SKM-1 treated with dmso at 0.1 percent for 144 hours (cell line): ENCODE data around the gene PPP1R1C.

Experiments
- DNase-seq: peaks from one replicate; lab custom pipeline; 2025; ENCODE audit not compliant: unreplicated experiment; lab: John Stamatoyannopoulos, UW

Gene PPP1R1C

DNA sequence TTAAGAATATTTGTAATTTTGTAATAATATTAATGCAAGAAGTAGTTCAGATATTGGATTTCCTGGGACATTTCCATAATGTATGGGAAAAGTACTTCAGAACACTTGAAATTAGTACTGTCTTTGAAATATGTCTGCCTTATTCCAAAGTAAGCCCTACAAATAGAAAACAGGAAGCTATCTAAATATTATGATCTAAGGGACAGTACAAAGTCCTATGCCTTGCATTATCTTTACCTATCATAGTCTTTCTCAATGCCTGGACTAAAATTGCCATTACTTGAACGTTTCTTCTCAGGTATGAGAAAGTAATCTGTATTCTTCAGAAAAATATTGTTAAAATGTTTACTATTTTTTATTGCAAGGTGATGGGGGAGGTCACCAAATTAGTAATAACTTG, 113.0 kb downstream of the PPP1R1C start:
- no peak for DNase-seq

DNA sequence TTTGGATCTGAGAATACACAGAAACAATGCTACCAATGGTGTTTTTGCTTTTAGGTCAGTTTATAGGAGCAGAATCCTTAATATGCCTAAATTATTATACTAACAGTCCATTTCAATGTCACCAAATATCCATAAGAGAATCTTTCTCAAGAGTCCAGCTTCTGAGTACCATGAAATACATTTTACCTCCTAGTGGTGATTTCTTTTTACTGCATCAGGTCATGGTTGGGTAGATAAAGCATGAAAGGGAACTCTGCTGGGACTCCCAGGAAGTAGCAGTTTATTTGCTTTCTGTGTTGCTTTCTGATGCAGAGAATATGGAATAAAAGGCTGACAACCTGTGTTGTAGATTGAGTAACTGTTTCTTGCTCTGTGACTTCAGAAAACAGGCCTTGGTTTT, 115.6 kb downstream of the PPP1R1C start:
- DNase-seq: peak; percentile 38

DNA sequence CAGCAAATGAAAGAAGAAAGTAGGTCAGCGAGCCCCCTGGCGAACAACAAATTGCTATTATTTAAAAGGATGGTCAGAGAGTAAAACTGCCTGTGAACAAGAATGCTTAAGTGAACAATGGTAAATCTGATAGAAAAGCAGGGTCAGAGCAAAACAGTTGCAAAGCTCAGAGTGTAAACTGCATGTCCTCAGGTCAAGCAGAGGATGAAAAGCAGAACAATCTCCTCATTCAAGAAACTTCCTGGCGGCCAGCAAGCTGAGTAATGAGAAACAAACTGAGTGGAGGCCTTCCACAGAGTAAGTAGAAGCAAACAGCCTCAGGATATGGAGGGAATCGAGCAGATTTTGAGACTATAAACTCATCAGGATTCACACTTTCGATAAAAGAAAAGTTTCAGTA, 117.9 kb downstream of the PPP1R1C start:
- no peak for DNase-seq

DNA sequence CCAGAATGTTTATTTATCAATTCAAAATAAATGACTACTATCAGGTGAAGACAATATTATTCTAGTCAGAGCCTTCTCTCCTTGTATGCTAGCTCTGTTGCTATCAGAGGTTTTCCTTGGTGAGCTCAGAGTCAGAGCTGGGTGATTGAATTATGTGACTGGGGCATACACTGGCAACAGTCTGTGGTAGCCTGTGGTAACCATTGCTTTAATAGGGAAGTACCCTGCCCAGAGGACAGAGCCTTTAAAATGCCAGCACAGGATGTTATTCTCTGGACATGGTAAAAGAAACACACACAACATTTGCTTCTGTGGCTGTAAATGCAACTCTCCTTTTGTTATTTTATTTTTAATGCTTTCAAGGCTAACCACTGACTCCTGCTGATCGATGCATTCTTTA, 124.7 kb downstream of the PPP1R1C start:
- DNase-seq: peak; percentile 5

DNA sequence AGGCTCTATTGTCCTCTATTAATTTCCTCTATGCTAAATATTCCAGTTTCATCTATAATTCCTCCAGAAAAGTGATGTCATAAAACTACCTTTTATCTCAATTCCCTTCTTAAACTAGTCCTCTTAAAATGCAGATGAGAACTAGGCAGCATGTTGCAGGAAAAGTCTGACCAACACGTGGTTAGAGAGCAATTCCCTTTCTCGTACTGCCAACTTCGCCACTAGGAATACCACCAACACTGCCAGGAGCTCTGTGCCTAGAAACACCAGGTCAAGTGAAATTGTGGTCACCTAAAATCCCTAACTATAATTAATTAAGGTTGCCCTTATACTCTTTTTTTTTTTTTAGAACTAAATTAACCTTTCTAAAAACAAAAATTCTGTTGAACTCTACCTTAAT, 127.7 kb downstream of the PPP1R1C start:
- DNase-seq: no peak

DNA sequence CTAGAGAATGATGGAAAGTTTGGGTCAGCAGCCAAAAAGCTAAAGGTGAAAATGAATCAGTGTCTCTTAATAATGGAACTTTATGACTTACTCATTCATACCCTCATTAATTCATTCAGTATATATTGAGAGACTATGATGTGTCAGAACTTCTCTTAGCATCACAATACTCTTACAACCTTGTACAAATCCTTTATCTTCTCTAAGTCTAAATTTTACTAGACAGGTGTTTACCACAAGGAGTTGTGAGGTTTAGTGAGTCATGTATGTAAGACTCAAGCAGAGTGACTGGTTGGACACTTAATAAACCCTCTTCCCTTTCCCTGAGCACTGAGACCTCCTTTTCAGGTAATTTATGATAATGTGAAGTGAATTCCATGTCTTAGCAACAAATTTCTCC, 129.6 kb downstream of the PPP1R1C start:
- no peak for DNase-seq

DNA sequence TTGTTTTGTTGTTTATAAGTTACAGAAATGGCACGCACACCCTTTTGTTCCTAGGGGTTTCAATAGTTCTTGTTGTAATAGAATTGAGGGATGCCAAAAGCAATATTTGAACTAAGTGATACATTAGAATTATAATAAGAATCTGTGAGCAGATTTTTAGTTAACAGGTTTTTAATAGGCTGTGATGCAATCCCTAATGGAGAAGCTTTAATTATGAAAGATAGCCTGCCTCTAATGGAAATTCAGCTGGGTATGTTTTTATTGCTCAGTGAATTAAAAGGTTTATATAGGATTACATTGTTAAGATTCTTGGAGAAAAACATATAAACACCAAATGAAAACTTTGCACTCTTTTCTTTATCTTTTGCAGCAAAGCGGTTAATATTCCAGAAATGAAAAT, 131.1 kb downstream of the PPP1R1C start:
- no peak for DNase-seq

DNA sequence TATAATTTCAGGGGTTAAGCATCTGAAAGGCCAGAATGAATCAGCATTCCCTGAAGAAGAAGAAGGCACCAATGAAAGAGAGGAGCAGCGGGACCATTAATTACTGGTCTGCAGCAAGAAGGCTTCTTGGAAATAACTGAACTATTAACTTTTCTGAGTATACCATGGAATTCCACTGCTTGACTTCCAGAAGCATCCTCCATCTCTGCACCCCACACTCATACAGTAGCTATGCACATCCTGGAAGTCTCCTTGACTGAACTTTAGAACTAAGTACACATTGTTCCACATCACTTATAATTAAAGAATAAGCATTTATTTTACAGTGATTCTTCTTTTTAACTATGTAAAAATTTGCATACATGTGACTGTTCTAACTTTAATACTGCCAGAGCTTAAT, 131.5 kb downstream of the PPP1R1C start:
- DNase-seq: no peak

DNA sequence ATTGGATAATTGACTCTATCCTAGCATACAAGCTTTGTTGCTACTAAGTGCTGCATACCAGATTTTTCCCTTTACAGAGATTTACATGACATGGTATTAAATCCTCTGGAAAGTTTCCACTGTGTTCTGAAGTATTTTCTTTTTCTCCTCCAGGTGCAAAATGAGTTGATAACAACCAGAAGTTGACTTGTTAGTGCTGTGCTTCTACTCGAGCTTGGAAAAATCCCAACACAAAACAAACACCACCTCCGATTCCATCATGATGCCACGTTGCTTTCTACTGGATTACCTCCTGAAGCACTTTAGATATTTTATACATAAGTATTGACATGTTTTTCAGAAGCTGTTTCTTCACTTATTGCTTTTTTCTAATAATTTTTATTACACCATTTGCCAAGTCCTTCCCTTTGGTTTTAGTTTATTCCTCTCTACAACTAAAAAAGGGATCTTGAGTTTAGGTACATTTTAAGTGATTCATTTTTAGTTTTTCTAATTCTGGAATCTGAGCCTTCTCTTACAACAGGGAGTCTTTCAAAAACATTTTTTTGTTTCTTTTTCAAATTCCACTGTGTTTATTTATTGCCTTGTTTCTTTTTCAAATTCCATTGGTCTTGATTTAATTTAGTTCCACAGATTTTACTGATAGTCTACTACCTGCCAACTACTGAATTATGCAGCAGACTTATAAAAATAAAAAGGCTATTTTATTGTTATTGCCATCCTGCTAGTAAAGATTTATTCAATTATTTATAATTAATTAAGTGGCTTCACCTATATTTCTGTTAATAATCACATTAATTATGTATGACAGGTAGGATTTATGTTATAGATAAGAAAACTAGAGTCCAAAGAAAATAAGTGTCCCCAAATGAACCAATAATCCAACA, 143.4 kb downstream of the PPP1R1C start:
- no peak for DNase-seq

DNA sequence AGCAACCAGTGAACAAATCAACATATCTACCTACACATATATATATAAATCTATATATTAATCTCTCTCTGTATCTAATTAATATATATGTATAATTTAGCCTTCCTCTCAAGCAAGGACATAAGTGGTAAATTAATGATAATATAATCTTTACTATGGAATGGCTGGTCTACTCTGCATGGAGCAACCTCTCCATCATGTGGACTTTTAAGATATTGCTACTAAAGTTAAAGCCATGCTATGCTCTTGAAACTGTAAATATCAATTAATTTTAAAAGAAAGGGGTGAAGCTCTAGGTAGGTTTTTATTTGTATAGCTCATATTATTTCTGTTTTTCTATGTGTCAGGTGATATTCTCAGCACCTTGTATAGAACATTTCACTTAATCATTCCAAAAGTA, 147.0 kb downstream of the PPP1R1C start:
- DNase-seq: no peak

DNA sequence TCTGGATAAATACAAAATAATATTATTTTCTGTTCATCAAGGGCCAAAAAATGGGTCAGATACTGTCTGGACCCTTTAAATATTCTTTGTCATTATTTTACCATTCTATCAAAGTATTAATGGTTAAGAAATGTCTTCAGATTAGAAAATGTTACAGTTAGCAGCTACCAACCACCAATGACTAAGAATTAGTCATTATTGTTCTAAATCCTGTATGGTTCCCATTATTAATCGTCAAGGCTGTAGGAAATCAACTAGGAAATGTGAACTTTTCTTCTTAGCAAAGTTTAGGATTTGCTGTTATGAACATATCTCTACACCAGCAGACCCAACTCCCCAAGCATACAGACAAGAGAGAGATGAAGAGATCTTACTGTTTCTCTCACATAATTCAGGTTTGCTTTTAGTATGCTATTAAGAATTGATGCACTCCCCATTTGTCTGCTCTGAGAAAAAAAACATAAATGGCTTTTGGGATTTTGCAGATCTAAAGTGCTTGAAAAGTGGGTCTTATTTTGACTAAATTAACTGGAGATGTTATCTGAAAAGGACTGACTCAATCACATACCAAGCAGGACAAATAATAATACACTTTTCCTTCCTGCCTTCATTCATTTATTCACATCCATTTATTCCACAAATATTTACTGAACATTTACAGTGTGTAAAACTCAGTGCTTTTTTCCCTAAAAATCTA, 147.7 kb downstream of the PPP1R1C start:
- DNase-seq: no peak

DNA sequence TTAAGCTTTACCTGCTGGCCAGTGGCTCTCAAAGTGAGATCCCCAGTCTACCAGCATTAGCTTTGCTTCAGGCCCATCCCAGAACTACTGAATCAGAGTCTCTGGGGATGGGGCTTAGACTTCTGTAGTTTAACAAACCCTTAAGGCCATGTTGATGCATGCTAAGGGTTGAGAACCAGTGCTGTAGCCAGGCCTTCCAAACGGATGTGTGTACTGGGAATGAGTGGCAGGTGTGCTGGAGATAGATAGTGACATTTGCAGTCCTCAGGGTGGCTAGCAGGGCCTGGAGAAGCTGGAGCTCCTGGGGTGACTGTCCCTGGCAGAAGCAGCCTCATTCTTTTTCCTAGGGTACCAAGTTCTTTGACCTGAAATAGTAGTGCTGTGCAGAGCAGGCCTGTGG, 148.5 kb downstream of the PPP1R1C start:
- no peak for DNase-seq

DNA sequence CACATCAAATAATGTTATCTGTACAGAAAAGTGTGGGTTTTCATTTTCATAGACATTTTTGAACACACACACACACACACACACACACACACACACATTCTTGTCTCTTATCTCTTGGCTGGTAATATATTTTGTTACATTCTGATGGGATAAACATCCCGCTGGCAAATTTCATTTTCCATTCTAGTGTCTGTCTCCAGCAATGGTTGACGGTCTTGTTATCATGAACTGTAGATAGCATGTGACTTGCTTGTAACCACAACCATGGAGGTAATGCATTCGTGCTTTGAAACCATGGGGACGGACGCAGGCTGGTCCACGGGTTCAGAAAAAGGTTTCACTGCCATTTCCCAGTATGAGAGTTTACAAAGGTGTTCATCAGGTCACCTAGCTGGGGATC, 156.4 kb downstream of the PPP1R1C start:
- no peak for DNase-seq

DNA sequence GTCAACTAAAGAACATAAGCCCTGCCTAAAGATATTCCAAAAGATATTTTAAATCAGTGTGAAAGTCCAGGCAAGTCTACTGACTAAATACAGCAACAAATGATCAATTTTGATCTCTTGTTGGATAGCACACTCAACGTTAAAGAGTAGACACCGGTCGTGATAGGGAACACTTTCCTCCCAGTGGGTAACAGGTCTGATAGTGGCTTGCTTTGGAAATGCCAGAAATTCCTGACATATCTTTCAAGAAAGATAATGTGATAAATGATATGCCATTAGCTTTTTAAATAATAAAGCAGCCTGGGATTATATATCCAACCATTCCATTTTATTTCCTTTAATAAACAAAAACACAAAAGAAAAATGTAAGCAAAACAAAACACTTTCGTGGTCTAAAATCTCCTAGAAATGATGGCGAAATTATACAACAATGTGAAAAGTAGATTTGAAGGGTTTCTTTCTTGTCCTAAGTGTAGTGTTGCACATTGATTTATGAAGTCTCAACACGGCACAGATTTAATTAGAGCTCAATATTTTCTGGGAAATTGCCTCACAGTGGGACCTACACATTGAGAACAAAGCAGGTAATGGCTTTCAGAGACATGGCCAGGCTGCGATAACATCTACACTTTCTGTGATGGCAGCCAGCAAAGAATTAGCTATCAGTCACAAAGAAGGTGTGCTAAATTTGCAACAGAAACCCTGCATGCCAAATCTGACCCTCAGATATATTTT, 158.6 kb downstream of the PPP1R1C start:
- DNase-seq: no peak

DNA sequence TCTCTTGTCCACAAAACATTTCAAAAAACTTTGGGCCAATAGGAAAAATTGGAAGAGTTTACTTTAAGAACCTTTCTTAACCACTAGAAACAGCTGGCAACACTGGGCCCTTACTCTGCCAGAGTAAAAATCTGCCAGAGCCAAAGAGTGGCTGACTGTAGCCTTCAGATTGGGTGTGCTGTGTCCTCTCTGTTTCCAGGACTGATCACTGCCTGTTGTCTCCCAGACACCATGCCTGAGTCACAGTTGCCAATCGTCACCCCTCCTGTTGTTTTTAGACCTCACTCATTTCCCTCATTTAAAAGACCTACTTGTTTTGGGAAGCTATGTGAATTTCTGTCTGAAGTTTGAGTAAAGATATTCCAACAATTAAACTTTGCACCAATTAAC, 159.1 kb downstream of the PPP1R1C start:
- DNase-seq: no peak

DNA sequence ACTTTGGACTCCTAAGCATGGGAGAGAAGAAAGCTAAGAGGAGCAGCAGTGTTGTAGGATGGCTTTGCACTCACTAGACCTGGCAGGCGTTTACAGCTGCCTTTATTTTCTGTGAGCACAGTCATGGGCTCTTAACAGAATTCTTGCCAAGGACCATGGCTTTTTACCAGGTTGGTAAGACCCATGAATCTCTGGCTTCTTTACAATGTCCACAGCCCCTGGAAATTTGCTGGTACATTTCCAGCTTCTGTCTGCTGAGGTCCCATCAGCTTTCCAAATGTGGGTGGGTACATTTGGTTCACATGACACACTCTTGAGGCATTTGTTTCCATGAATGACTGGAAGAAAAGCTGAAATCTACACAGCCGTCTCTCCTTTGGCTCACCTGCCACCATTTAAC, 162.7 kb downstream of the PPP1R1C start:
- no peak for DNase-seq

DNA sequence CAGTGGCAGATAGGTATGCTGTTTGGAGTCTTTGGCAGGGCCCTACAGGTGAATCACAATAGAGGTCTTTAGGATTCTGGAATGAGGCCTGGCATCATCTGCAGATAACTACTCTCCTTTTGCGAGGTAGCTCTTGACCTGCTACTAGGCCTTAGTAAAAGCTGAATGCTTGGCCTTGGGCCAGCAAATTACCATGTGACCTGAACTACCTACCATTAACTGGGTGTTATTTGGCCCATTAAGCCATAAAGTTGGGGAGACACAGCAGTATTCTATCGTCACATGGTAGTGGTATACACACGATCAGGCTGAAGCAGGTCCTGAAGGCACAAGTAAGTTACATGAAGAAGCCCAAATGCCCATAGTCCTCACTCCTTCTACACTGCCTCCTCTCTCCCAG, 178.2 kb downstream of the PPP1R1C start:
- no peak for DNase-seq

DNA sequence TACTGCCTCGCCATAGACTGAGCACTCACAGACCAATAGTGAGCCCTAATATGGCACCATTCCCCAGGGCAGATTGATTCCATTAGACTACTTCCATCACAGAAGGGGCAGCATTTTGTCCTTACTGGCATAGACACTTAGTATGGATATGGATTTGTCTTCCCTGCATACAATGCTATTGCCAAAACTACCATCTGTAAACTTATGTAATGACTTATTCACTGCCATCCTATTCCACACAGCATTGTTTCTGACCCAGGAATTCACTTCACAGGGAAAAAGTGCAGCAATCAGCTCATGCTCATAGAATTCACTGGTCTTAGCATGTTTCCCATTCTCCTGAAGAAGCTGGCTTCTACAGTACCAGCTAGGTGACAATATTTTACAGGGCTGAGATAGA, 179.0 kb downstream of the PPP1R1C start:
- no peak for DNase-seq

DNA sequence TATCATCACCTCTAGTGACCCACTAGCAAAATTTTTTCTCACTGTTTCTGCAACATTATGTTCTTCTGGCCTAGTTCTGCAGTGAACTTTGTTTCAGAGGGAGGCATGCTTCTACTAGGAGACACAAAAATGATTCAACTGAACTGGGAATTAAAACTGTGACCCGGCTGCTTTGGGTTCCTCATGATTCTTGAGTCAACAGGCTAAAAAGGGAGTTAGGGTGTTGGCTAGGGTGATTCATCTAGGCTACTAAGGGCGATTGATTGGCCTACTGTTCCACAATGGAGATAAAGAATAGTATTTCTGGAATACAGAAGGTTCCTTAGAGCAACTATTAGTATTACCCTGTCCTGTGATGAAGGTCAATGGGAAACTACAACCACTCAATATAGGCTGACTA, 179.5 kb downstream of the PPP1R1C start:
- no peak for DNase-seq

DNA sequence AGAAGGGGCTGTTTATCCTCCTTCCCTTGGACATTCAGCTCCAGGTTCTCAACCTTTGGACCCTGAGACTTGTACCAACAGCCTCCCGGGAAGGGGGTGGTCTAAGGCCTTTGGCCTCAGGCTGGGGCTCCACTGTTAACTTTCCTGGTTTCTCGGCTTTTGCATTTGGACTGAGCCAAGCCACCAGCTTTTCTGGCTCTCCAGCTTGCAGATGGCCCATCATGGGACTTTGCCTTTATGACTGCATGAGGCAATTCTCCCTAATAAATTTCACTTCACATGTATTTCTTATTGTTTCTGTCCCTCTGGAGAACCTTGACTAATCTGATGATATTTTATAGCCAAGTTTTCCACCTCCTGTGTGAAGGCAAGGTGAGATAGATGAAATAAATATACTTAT, 180.8 kb downstream of the PPP1R1C start:
- DNase-seq: no peak

DNA sequence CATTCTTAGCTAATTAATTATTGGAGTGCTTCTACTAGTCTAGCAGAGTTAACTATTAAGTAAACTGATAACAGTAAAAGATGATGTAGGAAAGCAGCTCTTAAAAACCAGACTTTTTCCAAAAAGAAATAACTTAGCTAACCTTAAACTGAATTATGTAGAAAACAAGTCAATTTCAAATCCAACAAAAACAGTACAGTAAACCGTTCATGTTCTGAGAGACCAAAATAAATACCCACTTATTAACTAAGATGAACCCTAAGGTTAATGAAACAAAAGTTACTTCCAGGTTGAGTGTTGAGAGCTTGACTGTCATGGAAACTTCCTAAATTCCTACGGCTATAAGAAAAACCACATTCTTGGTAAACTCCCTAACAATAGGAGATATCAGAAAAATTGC, 181.2 kb downstream of the PPP1R1C start:
- no peak for DNase-seq
